IMR-90 (cell line): ENCODE results near the gene EFHC1. TPM values are rescaled to one million over a fixed set of nuclear protein-coding genes. Genes with fewer than 3 reads are reported as not detected.

ENCODE experiments used
- ATAC-seq: fragments of 200-7000 bp; cut with Tn5 transposase; 2 replicates; pipeline ENCODE4 v1.9.1; 2020; ENCODE audit warnings: low read depth, mild to moderate bottlenecking, moderate library complexity
- BruUV-seq: library from RNA; stranded (reverse); fragments of 400-500 nt; replicated peaks from 2 replicates; lab custom pipeline; 2021; lab: Mats Ljungman, UMichigan
- CTCF ChIA-PET: fragments of 300-600 bp; formaldehyde crosslinking; extraction: SDS; loops from one replicate; lab custom pipeline; 2021; ENCODE audit warnings: antibody characterized with exemption; lab: Yijun Ruan, JAX
- POLR2A ChIA-PET: fragments of 300-600 bp; sonication (Branson Sonifier 250); formaldehyde crosslinking; loops from one replicate; lab custom pipeline; 2022; ENCODE audit warnings: antibody characterized with exemption; ENCODE audit not compliant: unreplicated experiment; lab: Charles Lee
- DNase-seq: peaks from one replicate; pipeline ENCODE4 v3.0.0; 2013
- H2AFZ ChIP-seq: replicated peaks from 2 replicates; pipeline ENCODE3; 2013; ENCODE audit warnings: low read length, mild to moderate bottlenecking; ENCODE audit not compliant: poor library complexity
- H2AK5ac ChIP-seq: 2 replicates; pipeline ENCODE4 v1.6.1; 2013; ENCODE audit warnings: low read depth, low read length, inconsistent platforms
- H2AK9ac ChIP-seq: replicated peaks from 2 replicates; pipeline ENCODE3; 2013; ENCODE audit warnings: mild to moderate bottlenecking, low read depth, low read length, moderate library complexity; ENCODE audit not compliant: poor library complexity
- H2BK120ac ChIP-seq: 2 replicates; pipeline ENCODE4 v1.6.1; 2013; ENCODE audit warnings: low read depth, low read length, inconsistent platforms
- H2BK15ac ChIP-seq: 3 replicates; pipeline ENCODE4 v1.6.1; 2013; ENCODE audit warnings: low read depth, low read length, inconsistent platforms
- H2BK20ac ChIP-seq: 2 replicates; pipeline ENCODE4 v1.6.1; 2013; ENCODE audit warnings: low read depth, mild to moderate bottlenecking, inconsistent platforms, low read length, moderate library complexity
- H2BK5ac ChIP-seq: 2 replicates; pipeline ENCODE4 v1.6.1; 2013; ENCODE audit warnings: mild to moderate bottlenecking, low read depth, low read length, inconsistent platforms; ENCODE audit not compliant: poor library complexity, severe bottlenecking
- H3K14ac ChIP-seq: replicated peaks from 2 replicates; pipeline ENCODE4 v1.6.1; 2013; ENCODE audit warnings: low read depth, low read length, inconsistent platforms
- H3K18ac ChIP-seq: 2 replicates; pipeline ENCODE4 v1.6.1; 2013; ENCODE audit warnings: low read depth, low read length, control low read depth
- H3K23ac ChIP-seq: 2 replicates; pipeline ENCODE4 v1.6.1; 2013; ENCODE audit warnings: low read depth, low read length, inconsistent platforms
- H3K27ac ChIP-seq: 2 replicates; pipeline ENCODE4 v1.5.1; 2013; ENCODE audit warnings: mild to moderate bottlenecking, control low read depth, low read length; ENCODE audit not compliant: insufficient read depth
- H3K27me3 ChIP-seq: 2 replicates; pipeline ENCODE4 v1.6.1; 2013; ENCODE audit warnings: low read length; ENCODE audit not compliant: control insufficient read depth, insufficient read depth
- H3K36me3 ChIP-seq: 2 replicates; pipeline ENCODE4 v1.6.1; 2013; ENCODE audit warnings: low read length, mixed read lengths; ENCODE audit not compliant: control insufficient read depth, insufficient read depth
- H3K4ac ChIP-seq: 2 replicates; pipeline ENCODE4 v1.6.1; 2013; ENCODE audit warnings: low read depth, low read length, inconsistent platforms
- H3K4me1 ChIP-seq: 2 replicates; pipeline ENCODE4 v1.6.1; 2013; ENCODE audit warnings: low read length, mixed read lengths; ENCODE audit not compliant: control insufficient read depth, insufficient read depth
- H3K4me2 ChIP-seq: 2 replicates; pipeline ENCODE4 v1.6.1; 2013; ENCODE audit warnings: low read depth, mild to moderate bottlenecking, control low read depth, low read length, moderate library complexity
- H3K4me3 ChIP-seq: 2 replicates; pipeline ENCODE4 v1.5.1; 2013; ENCODE audit warnings: low read depth, mild to moderate bottlenecking, control low read depth, low read length, moderate library complexity; ENCODE audit not compliant: insufficient read depth
- H3K56ac ChIP-seq: 2 replicates; pipeline ENCODE4 v1.6.1; 2013; ENCODE audit warnings: low read length, inconsistent platforms; ENCODE audit not compliant: insufficient read depth; ENCODE audit errors: extremely low read depth
- H3K79me1 ChIP-seq, 2 experiments: 2 replicates each; pipeline ENCODE4 v1.6.1; 2013; ENCODE audit warnings: low read length in 2 of 2, inconsistent platforms in 1 of 2, low read depth in 1 of 2
- H3K9ac ChIP-seq: 2 replicates; pipeline ENCODE4 v1.6.1; 2013; ENCODE audit warnings: low read depth, low read length, control low read depth
- H3K9me1 ChIP-seq: 2 replicates; pipeline ENCODE4 v1.6.1; 2013; ENCODE audit warnings: low read length, inconsistent platforms; ENCODE audit not compliant: insufficient read depth
- H3K9me3 ChIP-seq: 2 replicates; pipeline ENCODE4 v1.6.1; 2013; ENCODE audit warnings: low read length; ENCODE audit not compliant: control insufficient read depth, insufficient read depth
- H4K20me1 ChIP-seq: 2 replicates; pipeline ENCODE4 v1.6.1; 2013; ENCODE audit warnings: low read length, inconsistent platforms; ENCODE audit not compliant: insufficient read depth
- H4K5ac ChIP-seq: 2 replicates; pipeline ENCODE4 v1.6.1; 2013; ENCODE audit warnings: mild to moderate bottlenecking, low read depth, low read length, control low read depth
- H4K8ac ChIP-seq, 2 experiments: 2 replicates each; pipeline ENCODE4 v1.6.1; 2013; ENCODE audit warnings: low read depth in 2 of 2, low read length in 2 of 2, control low read depth in 1 of 2, inconsistent platforms in 1 of 2
- H4K91ac ChIP-seq: 2 replicates; pipeline ENCODE4 v1.6.1; 2013; ENCODE audit warnings: low read depth, low read length, inconsistent platforms; ENCODE audit not compliant: insufficient read depth
- BHLHE40 ChIP-seq: fragments of 150-350 bp; IDR thresholded peaks from 2 replicates; pipeline ENCODE4 v1.6.1; 2016; ENCODE audit warnings: mild to moderate bottlenecking, low read depth, low read length
- CEBPB ChIP-seq: IDR thresholded peaks from 2 replicates; pipeline ENCODE4 v1.6.1; 2012; ENCODE audit warnings: low read depth, low read length, improper control_type of control experiment
- CHD1 ChIP-seq: IDR thresholded peaks from 2 replicates; pipeline ENCODE4 v1.6.1; 2012; ENCODE audit warnings: low read depth, low read length, improper control_type of control experiment
- FOS ChIP-seq: fragments of 150-350 bp; IDR thresholded peaks from 2 replicates; pipeline ENCODE4 v1.6.1; 2016; ENCODE audit warnings: low read depth, low read length
- MAZ ChIP-seq: IDR thresholded peaks from 2 replicates; pipeline ENCODE4 v1.6.1; 2012; ENCODE audit warnings: low read depth, mild to moderate bottlenecking, low read length, improper control_type of control experiment, moderate library complexity, borderline replicate concordance
- MXI1 ChIP-seq: IDR thresholded peaks from 2 replicates; pipeline ENCODE4 v1.6.1; 2012; ENCODE audit warnings: low read depth, mild to moderate bottlenecking, low read length, moderate library complexity, borderline replicate concordance
- NFE2L2 ChIP-seq: fragments of 150-350 bp; IDR thresholded peaks from 2 replicates; pipeline ENCODE4 v1.6.1; 2016; ENCODE audit warnings: low read depth, mild to moderate bottlenecking, low read length
- POLR2A ChIP-seq: IDR thresholded peaks from 2 replicates; pipeline ENCODE4 v1.6.1; 2012; ENCODE audit warnings: mild to moderate bottlenecking, low read depth, low read length
- RAD21 ChIP-seq: IDR thresholded peaks from 2 replicates; pipeline ENCODE4 v1.6.1; 2012; ENCODE audit warnings: low read length, improper control_type of control experiment
- RFX5 ChIP-seq: IDR thresholded peaks from 2 replicates; pipeline ENCODE4 v1.8.0; 2012; ENCODE audit warnings: low read depth, mild to moderate bottlenecking, low read length, moderate library complexity
- SMC3 ChIP-seq: fragments of 150-350 bp; IDR thresholded peaks from 2 replicates; pipeline ENCODE4 v1.6.1; 2016; ENCODE audit warnings: low read depth, mild to moderate bottlenecking, antibody characterized with exemption, low read length, moderate library complexity
- WGBS, 2 experiments: methylation state at CpG; one replicate each; pipeline versions ENCODE4 v1.1.5 to v1.1.7; 2013; ENCODE audit warnings: missing lambda C conversion rate in 2 of 2; ENCODE audit not compliant: insufficient read length in 1 of 2; ENCODE audit errors: extremely low coverage in 2 of 2; 5-methylcytosine and 5-hydroxymethylcytosine counted together
- dilution Hi-C: fragments of 300-500 bp; cut with HindIII; formaldehyde crosslinking; loops from one replicate; pipeline ENCODE4 v1.14.3; 2018; ENCODE audit warnings: low sequenced_read_pairs; ENCODE audit not compliant: unreplicated experiment
- in situ Hi-C: fragments of 300-500 bp; cut with MboI; formaldehyde crosslinking; loops from 3 replicates; pipeline ENCODE4 v1.14.3; 2019; ENCODE audit warnings: low sequenced_read_pairs, inconsistent platforms, mixed read lengths
- intact Hi-C: fragments of 100-400 bp; cut with micrococcal nuclease; formaldehyde crosslinking; loops from 2 replicates; pipeline ENCODE4 v1.10.0; 2022
- polyA plus RNA-seq, 3 experiments: library from polyadenylated mRNA; depleted of rRNA; stranded (reverse); fragments of >200 nt; gene quantifications; 2 replicates each; pipeline ENCODE4 v1.2.3, GENCODE V29; 2012; ENCODE audit warnings: low replicate concordance in 1 of 3
- total RNA-seq: library from RNA; depleted of rRNA; stranded (reverse); fragments of >200 nt; gene quantifications from 2 replicates; pipeline ENCODE4 v1.2.3, GENCODE V29; 2012
- TF ChIP-seq, protein P1 (sequence below): conservative IDR thresholded peaks from 2 replicates; pipeline ENCODE4 v1.5.1; 2012; ENCODE audit warnings: mild to moderate bottlenecking, low read depth, low read length, improper control_type of control experiment
- TF ChIP-seq, protein P2 (sequence below): fragments of 150-350 bp; IDR thresholded peaks from 2 replicates; pipeline ENCODE4 v1.6.1; 2017; ENCODE audit warnings: mild to moderate bottlenecking, antibody characterized with exemption, low read length, low read depth

The EFHC1 gene
- total and polyA plus RNA-seq, 2 of the 4 experiments (the other 2 are of a cell fraction) = 14.0 to 23.0 TPM

DNA sequence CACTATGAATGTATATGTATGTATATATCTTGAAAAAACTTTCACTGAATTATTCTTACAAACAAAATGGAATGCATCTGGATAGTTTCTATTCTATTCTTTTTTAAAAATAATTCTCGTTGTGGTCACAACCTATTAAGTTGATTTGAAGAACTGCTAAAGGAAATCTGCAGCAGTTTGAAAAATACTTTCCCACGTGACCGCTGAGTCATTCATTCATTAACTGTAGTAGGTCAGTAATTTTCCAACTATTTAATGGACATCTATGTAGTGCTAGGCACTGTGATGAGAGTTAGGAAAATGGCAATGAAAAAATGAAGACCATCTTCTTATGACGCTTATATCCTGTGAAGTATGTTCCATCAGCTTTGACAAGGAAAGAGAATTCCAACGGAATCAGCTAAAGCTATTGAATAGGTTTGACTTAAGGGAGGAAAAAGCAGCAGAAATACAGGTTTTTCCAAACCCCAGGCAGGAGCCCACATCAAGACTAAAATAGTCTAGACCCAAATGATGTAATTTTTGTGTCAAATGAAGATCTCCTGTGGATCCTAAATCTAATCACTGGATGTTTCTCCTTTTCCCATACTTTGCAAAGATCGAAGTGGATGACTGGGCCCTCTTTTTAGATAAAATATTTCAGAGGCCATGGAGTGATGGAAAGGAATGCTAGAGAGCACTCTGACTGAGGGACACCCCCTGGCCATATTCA, 4.1 kb upstream of the EFHC1 start (continued):
- TF ChIP-seq CHD1 = no peak

DNA sequence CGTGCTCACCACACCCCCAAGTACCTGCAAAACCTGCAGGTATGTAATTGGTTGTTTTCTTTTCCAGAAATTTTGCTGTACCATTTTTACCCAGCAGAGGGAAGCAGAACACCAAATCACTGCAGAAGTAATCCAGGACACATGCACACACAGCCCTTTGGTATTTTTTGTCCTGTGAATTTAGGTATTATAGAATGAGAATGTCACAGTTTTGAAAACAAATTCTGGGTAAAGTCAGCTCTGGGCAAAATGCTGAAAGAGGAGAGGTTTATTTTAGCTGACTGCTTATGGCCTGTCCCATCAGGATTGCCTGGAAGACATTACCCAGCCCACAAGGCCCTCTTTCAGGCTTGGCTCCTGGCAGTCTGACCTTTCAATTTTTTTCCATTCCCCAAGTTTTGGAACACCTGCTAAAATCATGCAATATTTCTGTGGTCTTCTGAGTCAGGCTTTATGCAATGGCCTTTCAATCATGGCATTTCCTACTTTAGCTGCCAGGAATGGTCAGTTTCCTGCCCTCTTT, 3.5 kb upstream of the EFHC1 start:
- H3K56ac ChIP-seq = no peak overlapping the region
- H3K14ac ChIP-seq = no peak overlapping the region
- BruUV-seq = no TSS peak
- intact Hi-C loops (loop anchor here (1.0 to 2.0 kb wide), 3 partner anchors 160 to 460 kb away; no protein-coding TSS in a partner anchor), dilution Hi-C loops (loop anchor here (25.0 kb wide), 1 partner anchor 246 kb away; the partner anchor contains the start of gene TMEM14A), in situ Hi-C loops (loop anchor here (5.0 kb wide), 2 partner anchors 181 to 246 kb away; no protein-coding TSS in a partner anchor)
- H4K91ac ChIP-seq = no peak overlapping the region; the same call in 1 of the 2 replicates
- peaks cover 9 to 20% of the 10 kb centered on the region in 2 experiments; a peak in 3 of 4 replicates for H3K79me1 ChIP-seq
- peak overlapping the region; percentile 77; the same call in 1 of the 2 replicates for H3K4ac ChIP-seq
- no peak overlapping the region for H3K4me2 ChIP-seq
- ATAC-seq (peak; percentile 15), DNase-seq (peak; percentile 73)
- H2AK9ac ChIP-seq = no peak overlapping the region
- H3K4me3 ChIP-seq = no peak overlapping the region
- H4K8ac ChIP-seq = peak overlapping the region in 1 of 2 experiments; percentile 38; a peak in 1 of 4 replicates
- no CpG with 5 or more reads among the region's 1 CpG for WGBS, 2 experiments
- H3K36me3 ChIP-seq = no peaks in the 10 kb centered on the region
- POLR2A ChIA-PET = no interaction called here
- H3K18ac ChIP-seq = no peak overlapping the region; the same call in 1 of the 2 replicates
- peak overlapping the region; percentile 68 for H2AFZ ChIP-seq
- H2BK120ac ChIP-seq = peak overlapping the region; percentile 80
- H2BK15ac ChIP-seq = no peak overlapping the region; the same call in 2 of the 3 replicates
- H3K4me1 ChIP-seq = peaks cover 11% of the 10 kb centered on the region
- CTCF ChIA-PET = interaction anchor here (0.7 to 2.6 kb wide), 12 partner anchors 9 to 246 kb away, joined by 3 to 23 read pairs (median 3); partner anchors contain the start of gene MCM3
- H3K9me3 ChIP-seq = no peaks in the 10 kb centered on the region
- H4K5ac ChIP-seq = no peak overlapping the region
- H2BK5ac ChIP-seq = peak overlapping the region; percentile 82
- H3K23ac ChIP-seq = no peak overlapping the region
- H3K9ac ChIP-seq = no peak overlapping the region
- peak overlapping the region; percentile 38; the same call in 1 of the 2 replicates for H3K27ac ChIP-seq
- H3K27me3 ChIP-seq = no peaks in the 10 kb centered on the region
- peak overlapping the region; percentile 79; the same call in 1 of the 2 replicates for H2AK5ac ChIP-seq
- no peaks in the 10 kb centered on the region for H4K20me1 ChIP-seq
- H2BK20ac ChIP-seq = peak overlapping the region; percentile 83
- peaks cover 13% of the 10 kb centered on the region for H3K9me1 ChIP-seq
- TF ChIP-seq, protein P1, sequence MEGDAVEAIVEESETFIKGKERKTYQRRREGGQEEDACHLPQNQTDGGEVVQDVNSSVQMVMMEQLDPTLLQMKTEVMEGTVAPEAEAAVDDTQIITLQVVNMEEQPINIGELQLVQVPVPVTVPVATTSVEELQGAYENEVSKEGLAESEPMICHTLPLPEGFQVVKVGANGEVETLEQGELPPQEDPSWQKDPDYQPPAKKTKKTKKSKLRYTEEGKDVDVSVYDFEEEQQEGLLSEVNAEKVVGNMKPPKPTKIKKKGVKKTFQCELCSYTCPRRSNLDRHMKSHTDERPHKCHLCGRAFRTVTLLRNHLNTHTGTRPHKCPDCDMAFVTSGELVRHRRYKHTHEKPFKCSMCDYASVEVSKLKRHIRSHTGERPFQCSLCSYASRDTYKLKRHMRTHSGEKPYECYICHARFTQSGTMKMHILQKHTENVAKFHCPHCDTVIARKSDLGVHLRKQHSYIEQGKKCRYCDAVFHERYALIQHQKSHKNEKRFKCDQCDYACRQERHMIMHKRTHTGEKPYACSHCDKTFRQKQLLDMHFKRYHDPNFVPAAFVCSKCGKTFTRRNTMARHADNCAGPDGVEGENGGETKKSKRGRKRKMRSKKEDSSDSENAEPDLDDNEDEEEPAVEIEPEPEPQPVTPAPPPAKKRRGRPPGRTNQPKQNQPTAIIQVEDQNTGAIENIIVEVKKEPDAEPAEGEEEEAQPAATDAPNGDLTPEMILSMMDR = peak; percentile 87
- TF ChIP-seq FOS = no peak
- TF ChIP-seq POLR2A = no peak
- no peak for TF ChIP-seq MAZ
- TF ChIP-seq SMC3 = peak; percentile 93
- TF ChIP-seq CHD1 = no peak
- no peak for TF ChIP-seq BHLHE40
- peak; percentile 55; the same call in 1 of the 2 replicates for TF ChIP-seq CEBPB
- TF ChIP-seq, protein P2, sequence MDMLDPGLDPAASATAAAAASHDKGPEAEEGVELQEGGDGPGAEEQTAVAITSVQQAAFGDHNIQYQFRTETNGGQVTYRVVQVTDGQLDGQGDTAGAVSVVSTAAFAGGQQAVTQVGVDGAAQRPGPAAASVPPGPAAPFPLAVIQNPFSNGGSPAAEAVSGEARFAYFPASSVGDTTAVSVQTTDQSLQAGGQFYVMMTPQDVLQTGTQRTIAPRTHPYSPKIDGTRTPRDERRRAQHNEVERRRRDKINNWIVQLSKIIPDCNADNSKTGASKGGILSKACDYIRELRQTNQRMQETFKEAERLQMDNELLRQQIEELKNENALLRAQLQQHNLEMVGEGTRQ = no peak
- TF ChIP-seq NFE2L2 = no peak
- TF ChIP-seq MXI1 = no peak
- peak; percentile 92 for TF ChIP-seq RAD21
- no peak for TF ChIP-seq RFX5
